AG20443 (cell line): ENCODE measurements around the gene SNURF.
"Not testable (repeated sequence)": the region's sequence is repeated elsewhere in the genome, so short reads cannot be mapped to it uniquely, and the experiment has no call there.

ENCODE experiments used
- DNase-seq: peaks from one replicate; pipeline ENCODE4 v3.0.0; 2012; ENCODE audit warnings: low spot score, mixed read lengths

SNURF gene

DNA sequence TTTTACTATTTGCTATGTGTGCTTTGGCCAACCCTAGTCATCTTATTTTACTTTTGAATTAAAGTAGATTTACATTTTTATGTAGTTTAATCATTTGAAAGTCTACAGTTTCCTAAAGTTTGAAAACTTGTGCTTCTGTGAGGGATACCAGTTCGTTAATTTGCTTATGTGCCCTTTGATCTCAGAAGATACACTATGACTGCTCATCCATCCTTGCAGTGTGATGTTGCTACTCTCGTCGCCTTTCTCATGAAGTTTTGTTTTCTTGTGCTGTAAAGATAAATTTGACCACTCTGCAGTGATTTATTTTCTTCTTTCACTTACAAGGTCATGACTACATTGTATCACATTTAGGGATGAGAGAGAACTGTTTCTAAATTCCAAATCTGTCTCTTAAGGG lies 16.3 kb downstream of the SNURF start:
- DNase-seq = no peak

DNA sequence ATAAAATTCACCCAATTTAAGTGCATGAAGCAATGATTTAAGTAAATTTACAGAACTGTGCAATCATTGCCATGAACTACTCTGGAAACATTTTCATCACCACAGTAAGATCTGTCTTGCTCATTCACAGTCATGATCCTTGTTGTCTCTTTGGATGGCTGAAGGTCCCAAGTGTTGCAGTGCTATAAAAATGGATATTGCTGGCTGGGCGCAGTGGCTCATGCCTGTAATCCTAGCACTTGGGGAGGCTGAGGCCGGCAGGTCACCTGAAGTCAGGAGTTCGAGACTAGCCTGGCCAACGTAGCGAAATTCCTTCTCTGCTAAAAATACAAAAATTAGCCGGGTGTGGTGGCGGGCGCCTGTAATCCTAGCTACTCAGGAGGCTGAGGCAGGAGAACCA lies 17.0 kb downstream of the SNURF start:
- no peak for DNase-seq

DNA sequence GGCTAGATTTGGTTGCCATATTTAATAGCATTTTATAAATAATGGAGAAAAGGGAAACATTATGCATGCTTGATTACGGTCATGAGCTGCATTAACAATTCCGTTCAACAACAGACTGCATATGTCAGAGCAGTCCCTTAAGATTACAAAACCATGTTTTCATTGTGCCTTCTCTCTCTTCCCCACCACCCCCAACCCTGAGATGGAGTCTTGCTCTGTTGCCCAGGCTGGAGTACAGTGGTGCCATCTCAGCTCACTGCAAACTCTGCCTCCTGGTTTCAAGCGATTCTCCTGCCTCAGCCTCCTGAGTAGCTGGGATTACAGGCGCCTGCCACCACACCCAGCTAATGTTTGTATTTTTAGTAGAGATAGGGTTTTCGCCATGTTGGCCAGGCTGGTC lies 17.9 kb downstream of the SNURF start:
- not testable (repeated sequence) for DNase-seq

DNA sequence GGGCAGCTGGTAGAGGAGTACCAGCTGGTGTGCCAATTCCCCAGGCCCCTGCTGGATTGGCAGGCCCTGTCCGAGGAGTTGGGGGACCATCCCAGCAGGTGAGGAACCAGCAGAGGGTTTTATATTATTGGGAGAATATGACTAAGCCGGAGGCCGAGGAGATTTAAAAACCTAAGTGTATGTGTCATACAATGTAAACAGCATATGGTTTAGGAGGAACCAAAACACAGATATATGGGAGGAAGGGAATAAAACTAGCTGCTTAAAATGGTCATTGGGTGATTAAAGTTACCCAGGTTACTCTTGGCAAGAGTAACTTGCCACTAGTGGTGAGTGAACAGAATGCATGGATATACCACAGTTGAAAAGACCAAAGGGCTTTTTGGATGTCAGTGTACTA lies 22.1 kb downstream of the SNURF start:
- DNase-seq = no peak

DNA sequence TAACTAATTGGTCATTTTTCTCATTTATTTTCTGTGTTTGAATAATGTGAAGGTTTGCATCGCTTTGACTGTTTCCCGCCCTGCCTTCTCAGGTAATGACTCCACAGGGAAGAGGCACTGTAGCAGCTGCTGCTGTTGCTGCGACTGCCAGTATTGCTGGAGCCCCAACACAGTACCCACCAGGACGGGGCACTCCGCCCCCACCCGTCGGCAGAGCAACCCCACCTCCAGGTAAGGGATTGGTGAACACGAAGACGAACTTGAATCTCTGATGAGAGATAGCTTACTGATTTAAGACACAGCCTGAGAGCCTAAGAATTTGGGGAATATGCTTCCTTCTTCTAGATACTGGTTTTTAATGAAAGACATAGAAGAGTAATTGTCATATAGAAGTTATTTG lies 22.9 kb downstream of the SNURF start:
- no peak for DNase-seq

DNA sequence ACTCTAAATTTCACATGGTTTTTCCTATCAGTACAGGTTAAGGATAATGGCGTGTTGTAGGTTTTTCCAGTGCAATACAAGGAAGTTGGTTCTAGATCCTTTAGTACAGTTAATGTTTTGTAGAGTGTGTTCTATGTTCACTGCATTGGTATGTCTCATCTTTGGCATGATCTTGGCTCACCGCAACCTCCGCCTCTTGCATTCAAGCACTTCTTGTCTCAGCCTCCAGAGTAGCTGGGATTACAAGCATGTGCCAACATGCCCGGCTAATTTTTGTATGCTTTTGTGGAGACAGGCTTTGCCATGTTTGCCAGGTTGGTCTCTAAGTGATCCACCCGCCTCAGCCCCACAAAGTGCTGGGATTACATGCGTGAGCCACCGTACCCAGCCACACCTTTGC lies 30.4 kb downstream of the SNURF start:
- DNase-seq = no peak

DNA sequence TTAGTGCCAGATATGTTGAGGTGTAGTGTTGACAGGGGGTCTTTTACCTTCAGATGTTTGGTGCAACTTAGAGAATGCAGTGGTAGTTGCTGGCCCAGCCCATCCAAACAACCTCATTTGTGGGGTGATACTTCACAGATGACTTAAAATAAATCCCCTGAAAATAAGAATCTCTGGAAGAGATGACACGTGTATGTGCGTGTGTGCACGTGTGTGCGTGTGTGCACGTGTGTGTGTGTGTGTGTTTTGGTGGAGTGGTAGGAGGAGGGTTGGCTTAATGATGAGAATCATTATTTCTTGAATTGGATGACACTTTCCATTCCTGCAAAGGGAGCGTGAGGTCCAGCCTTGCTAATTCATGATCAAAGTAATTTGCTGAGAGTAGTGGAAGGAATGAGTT lies 31.9 kb downstream of the SNURF start:
- DNase-seq = no peak
